DOHH2 (cell line): ENCODE results near the gene PACRG.

ENCODE experiments used
- CTCF ChIP-seq: fragments of 200-600 bp; sonication (generic); IDR thresholded peaks from one replicate; pipeline ENCODE4 v1.5.1; 2014; ENCODE audit warnings: antibody characterized with exemption, mild to moderate bottlenecking, low read depth, low read length; ENCODE audit not compliant: poor library complexity, severe bottlenecking
- EZH2phosphoT487 ChIP-seq: fragments of 200-600 bp; sonication (generic); IDR thresholded peaks from 2 replicates; pipeline ENCODE4 v1.6.1; 2017; ENCODE audit warnings: borderline replicate concordance, mild to moderate bottlenecking, antibody characterized with exemption, low read length, moderate library complexity, mixed read lengths

GRCh38 chr6:163355426-163355991 lies 627.7 kb downstream of the PACRG start:
- no peak for TF ChIP-seq CTCF
- no peak for TF ChIP-seq EZH2phosphoT487
